Left lung (tissue), 10 donors: ENCODE measurements around the gene PCARE. TPM values are rescaled to one million over a fixed set of nuclear protein-coding genes. Genes with fewer than 3 reads are reported as not detected.
"Not testable (repeated sequence)": the region's sequence is repeated elsewhere in the genome, so short reads cannot be mapped to it uniquely, and the experiment has no call there.

Experiments
- ATAC-seq: fragments of 200-7000 bp; cut with Tn5 transposase; one replicate; pipeline ENCODE4 v1.9.1; 2020; ENCODE audit warnings: moderate library complexity
- DNase-seq, 4 donors: peaks; one replicate each; pipeline ENCODE4 v3.0.0-alpha.2; 2013 to 2020
- H3K27ac ChIP-seq, 2 donors: fragments of 200-600 bp; sonication (generic) in 1 of 2; one replicate each; pipeline versions ENCODE4 v1.5.0 to v1.8.0; 2020 to 2021
- H3K27me3 ChIP-seq, 2 donors: fragments of 200-600 bp; sonication (generic) in 1 of 2; one replicate each; pipeline versions ENCODE4 v1.5.0 to v1.8.0; 2020 to 2021
- H3K36me3 ChIP-seq, 2 donors: fragments of 200-600 bp; sonication (generic) in 1 of 2; one replicate each; pipeline versions ENCODE4 v1.5.0 to v1.8.0; 2020 to 2021
- H3K4me1 ChIP-seq, 2 donors: fragments of 200-600 bp; one replicate each; pipeline ENCODE4 v1.8.0; 2021
- H3K4me3 ChIP-seq, 2 donors: fragments of 200-600 bp; sonication (generic) in 1 of 2; one replicate each; pipeline versions ENCODE4 v1.5.0 to v1.8.0; 2020 to 2021; ENCODE audit warnings: mild to moderate bottlenecking in 1 of 2
- H3K9me3 ChIP-seq, 2 donors: fragments of 200-600 bp; sonication (generic) in 1 of 2; one replicate each; pipeline versions ENCODE4 v1.5.0 to v1.8.0; 2020 to 2021
- CTCF ChIP-seq, 2 donors: fragments of 200-600 bp; sonication (generic) in 1 of 2; IDR thresholded peaks; one replicate each; pipeline versions ENCODE4 v1.5.0 to v1.8.0; 2021; ENCODE audit warnings: antibody characterized with exemption in 2 of 2
- intact Hi-C, 2 donors: fragments of 100-400 bp; cut with DNase I; formaldehyde crosslinking; loops; one replicate each; pipeline versions ENCODE4 v1.11.2 to v1.14.2; 2022
- polyA plus RNA-seq, 6 donors: library from polyadenylated mRNA; unstranded; fragments of 120-200 nt; gene quantifications; one replicate each; pipeline ENCODE4 v1.2.1, GENCODE V29; 2013; ENCODE audit not compliant: insufficient read length in 6 of 6
- total RNA-seq, 2 donors: library from RNA; stranded (reverse); fragmentation: NEBNext Ultra II Directional; extraction: Animal tissue kit (Norgen Biotek cat#: 25700); gene quantifications; one replicate each; pipeline ENCODE4 v1.2.1, GENCODE V29; 2021
- donor health status: DM: no; HTN: yes; CAD: no.
- donor health status: DM: no; HTN: no; CAD: no.

Gene PCARE
- total and polyA plus RNA-seq, 8 donors = 0.03 to 0.27 (median 0.05) TPM; not detected in 1

GRCh38 chr2:29108225-29108624 lies 33.9 kb upstream of the PCARE start:
- no peaks in the 10 kb centered on the region for H3K27me3 ChIP-seq
- H3K36me3 ChIP-seq = no peaks in the 10 kb centered on the region
- intact Hi-C loops = no loop called here
- no peak for DNase-seq
- no peak overlapping the region for H3K27ac ChIP-seq
- no peak for TF ChIP-seq CTCF (IDR thresholded peaks at IDR 0.05)
- H3K4me1 ChIP-seq = peaks cover 0 to under 1% of the 10 kb centered on the region in 2 donors
- peak; percentile 52 for ATAC-seq
- H3K4me3 ChIP-seq = no peak overlapping the region
- H3K9me3 ChIP-seq = no peaks in the 10 kb centered on the region

DNA sequence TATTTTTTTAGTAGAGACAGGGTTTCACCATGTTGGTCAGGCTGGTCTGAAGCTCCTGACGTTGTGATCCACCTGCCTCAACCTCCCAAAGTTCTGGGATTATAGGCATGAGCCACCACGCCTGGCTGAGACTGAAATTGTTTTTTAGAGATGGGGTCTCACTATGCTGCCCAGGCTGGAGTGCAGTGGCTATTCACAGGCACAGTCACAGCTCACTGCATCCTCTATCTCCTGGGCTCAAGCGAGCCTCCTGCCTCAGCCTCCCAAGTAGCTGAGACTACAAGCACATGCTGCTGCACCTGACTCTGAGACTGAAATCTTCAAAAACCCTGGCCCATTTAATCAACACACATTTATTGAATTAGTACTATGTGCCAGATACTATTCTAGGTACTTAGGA lies 33.2 kb upstream of the PCARE start:
- DNase-seq, H3K4me1 ChIP-seq, H3K27ac ChIP-seq, intact Hi-C loops, ATAC-seq, H3K4me3 ChIP-seq, H3K9me3 ChIP-seq, H3K27me3 ChIP-seq, H3K36me3 ChIP-seq: not testable (repeated sequence)

GRCh38 chr2:29106980-29107388 lies 32.7 kb upstream of the PCARE start:
- Histone ChIP-seq H3K4me3 (no peak overlapping the region), H3K9me3 (no peaks in the 10 kb centered on the region), H3K4me1 (no peaks in the 10 kb centered on the region), H3K27me3 (no peaks in the 10 kb centered on the region), H3K27ac (no peak overlapping the region), H3K36me3 (no peaks in the 10 kb centered on the region)
- TF ChIP-seq CTCF (IDR thresholded peaks at IDR 0.05) = no peak
- intact Hi-C loops = no loop called here
- DNase-seq (no peak), ATAC-seq (no peak)

DNA sequence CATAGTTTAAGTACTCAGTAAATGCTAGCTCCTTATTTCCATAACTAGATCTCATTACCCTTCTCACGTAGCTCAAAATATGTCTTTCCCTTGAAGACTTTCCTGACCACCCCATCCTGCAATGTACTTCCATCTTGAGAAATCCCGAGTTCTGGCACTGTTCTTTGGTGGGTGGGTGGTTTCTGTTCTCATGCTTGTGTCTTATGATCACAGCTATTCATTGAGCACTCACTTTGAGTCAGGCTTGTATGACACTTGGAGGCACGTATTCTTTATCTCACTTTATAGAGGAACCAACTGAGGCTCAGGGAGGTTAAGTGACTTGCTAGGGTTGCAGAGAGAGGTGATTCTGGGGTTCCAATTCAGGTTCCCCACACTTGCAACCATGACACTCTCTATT lies 31.9 kb upstream of the PCARE start:
- DNase-seq = no peak
- intact Hi-C loops = no loop called here

DNA sequence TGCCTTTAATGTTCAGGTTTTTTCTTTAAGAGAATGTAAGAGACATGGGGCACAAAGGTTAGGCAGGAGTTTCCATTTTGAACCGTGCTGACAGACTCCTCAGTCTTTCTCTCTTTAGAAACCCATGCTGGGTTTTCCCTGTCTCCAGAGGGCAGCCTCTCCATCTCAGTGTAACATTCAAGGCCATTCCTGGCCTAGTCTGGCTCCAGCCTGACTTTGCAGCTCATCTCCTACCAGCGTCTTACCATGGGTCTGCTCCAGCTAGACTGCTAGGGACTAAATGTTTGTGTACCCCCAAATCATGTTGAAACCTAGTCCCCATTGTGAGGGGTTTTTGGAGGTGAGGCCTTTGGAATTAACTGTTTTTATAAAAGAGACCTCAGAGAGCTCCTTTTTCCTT lies 31.1 kb upstream of the PCARE start:
- H3K27ac ChIP-seq = no peak overlapping the region
- H3K27me3 ChIP-seq = no peaks in the 10 kb centered on the region
- H3K9me3 ChIP-seq = no peaks in the 10 kb centered on the region
- no peak overlapping the region for H3K4me3 ChIP-seq
- H3K4me1 ChIP-seq = no peaks in the 10 kb centered on the region
- intact Hi-C loops = no loop called here
- no peak for TF ChIP-seq CTCF (IDR thresholded peaks at IDR 0.05)
- H3K36me3 ChIP-seq = no peaks in the 10 kb centered on the region
- DNase-seq = no peak
- peak; percentile 18 for ATAC-seq

More for the DNA sequence above, 31.9 kb upstream of the PCARE start:
- ATAC-seq = no peak
- H3K27ac ChIP-seq = no peak overlapping the region
- H3K9me3 ChIP-seq = no peaks in the 10 kb centered on the region
- H3K36me3 ChIP-seq = no peaks in the 10 kb centered on the region
- no peak overlapping the region for H3K4me3 ChIP-seq
- no peaks in the 10 kb centered on the region for H3K27me3 ChIP-seq
- no peak for TF ChIP-seq CTCF (IDR thresholded peaks at IDR 0.05)
- H3K4me1 ChIP-seq = no peaks in the 10 kb centered on the region

- Histone ChIP-seq H3K4me1 (no peaks in the 10 kb centered on the region), H3K27ac (no peak overlapping the region), H3K4me3 (no peak overlapping the region), H3K9me3 (no peaks in the 10 kb centered on the region), H3K27me3 (no peaks in the 10 kb centered on the region), H3K36me3 (no peaks in the 10 kb centered on the region)
- intact Hi-C loops = no loop called here
- DNase-seq = no peak
- no peak for ATAC-seq
- TF ChIP-seq CTCF (IDR thresholded peaks at IDR 0.05) = no peak
Measured at GRCh38 chr2:29104688-29105087, 30.4 kb upstream of the PCARE start.
